Activated T-cell treated with anti-CD3 and anti-CD28 coated beads, Interleukin-2, amount 50 U/mL, for 72 hours (primary cell): ENCODE measurements around the gene PCK2. TPM values are rescaled to one million over a fixed set of nuclear protein-coding genes. Genes with fewer than 3 reads are reported as not detected.
A peak's percentile ranks its signal among the peaks of the same experiment; 100 is the strongest.

ENCODE experiments used
- ATAC-seq, 2 donors: fragments of 150-1000 bp; cut with Tn5 transposase; replicated peaks in 1 of 2; 2 replicates each; pipeline ENCODE4 v1.10.0; 2021; ENCODE audit warnings: moderate library complexity in 2 of 2, mild to moderate bottlenecking in 1 of 2
- DNase-seq, 2 donors: peaks; one replicate each; pipeline ENCODE4 v3.0.0; 2021 to 2022; ENCODE audit warnings: mixed read lengths in 1 of 2
- H3K27ac Mint-ChIP-seq: one replicate; pipeline ENCODE4 v1.8.0; 2022; ENCODE audit warnings: mild to moderate bottlenecking, moderate library complexity, mixed read lengths
- H3K27me3 Mint-ChIP-seq: one replicate; pipeline ENCODE4 v1.8.0; 2022; ENCODE audit warnings: low read depth, mixed read lengths
- H3K36me3 Mint-ChIP-seq, 2 donors: one replicate each; pipeline ENCODE4 v1.8.0; 2022; ENCODE audit warnings: mixed read lengths in 2 of 2, mild to moderate bottlenecking in 1 of 2; ENCODE audit not compliant: insufficient read depth in 2 of 2
- H3K4me1 Mint-ChIP-seq: one replicate; pipeline ENCODE4 v1.8.0; 2022; ENCODE audit warnings: low read depth, mixed read lengths
- H3K4me3 Mint-ChIP-seq, 2 donors: one replicate each; pipeline ENCODE4 v1.8.0; 2022; ENCODE audit warnings: mild to moderate bottlenecking in 2 of 2, mixed read lengths in 2 of 2, moderate library complexity in 2 of 2
- H3K9me3 Mint-ChIP-seq, 2 donors: one replicate each; pipeline ENCODE4 v1.8.0; 2022; ENCODE audit warnings: mixed read lengths in 2 of 2
- total RNA-seq, 2 donors: library from RNA; stranded (reverse); gene quantifications; one replicate each; pipeline ENCODE4 v1.2.3, GENCODE V29; 2022

Gene PCK2
- total RNA-seq, 2 donors from 2014 or later: 161 to 180 TPM

DNA sequence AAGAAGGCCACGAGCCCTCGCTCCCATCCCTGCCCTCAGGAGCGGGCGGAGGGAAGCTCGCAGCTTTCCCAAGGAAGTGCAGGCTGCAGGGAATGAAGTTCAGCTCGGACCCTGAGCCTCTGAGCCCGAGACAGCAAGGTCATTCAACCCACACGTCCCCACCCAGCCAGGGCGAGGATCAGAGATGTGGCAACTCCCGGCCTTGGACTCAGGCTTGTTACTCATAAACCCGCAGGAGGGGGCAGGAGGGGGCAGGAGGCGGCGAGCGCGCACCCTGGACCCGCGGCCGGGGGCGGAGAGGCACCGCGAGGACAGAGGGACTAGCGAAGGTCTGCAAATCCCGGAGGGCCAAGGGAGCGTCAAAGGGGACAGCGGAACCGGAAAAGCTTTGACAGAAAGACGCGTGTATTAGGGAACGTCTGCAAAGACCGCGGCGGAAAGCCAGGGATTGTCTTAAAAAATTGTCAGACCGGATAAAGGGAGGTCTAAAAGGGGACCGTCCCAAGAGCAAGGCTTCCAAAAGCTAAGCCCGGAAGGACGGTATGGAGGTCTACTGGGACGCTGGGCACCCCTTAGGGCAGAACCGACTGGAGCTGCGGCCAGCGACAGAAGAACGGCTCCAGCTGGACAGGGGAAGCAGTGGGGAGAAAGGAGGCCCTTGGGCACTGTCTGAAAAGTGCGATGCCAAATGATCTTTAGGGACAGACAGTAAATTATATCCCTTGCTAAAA lies 19.9 kb downstream of the PCK2 start:
- H3K27me3 Mint-ChIP-seq: no peaks in the 10 kb centered on the region
- H3K4me1 Mint-ChIP-seq: peaks cover 30% of the 10 kb centered on the region
- ATAC-seq (peak; percentile 47), DNase-seq (peak; percentile 87 to 89)
- peaks cover 12 to 28% of the 10 kb centered on the region in 2 donors for H3K36me3 Mint-ChIP-seq
- H3K27ac Mint-ChIP-seq: peak overlapping the region; percentile 94
- H3K9me3 Mint-ChIP-seq: no peaks in the 10 kb centered on the region
- H3K4me3 Mint-ChIP-seq: peak overlapping the region; percentile 98 to 100

DNA sequence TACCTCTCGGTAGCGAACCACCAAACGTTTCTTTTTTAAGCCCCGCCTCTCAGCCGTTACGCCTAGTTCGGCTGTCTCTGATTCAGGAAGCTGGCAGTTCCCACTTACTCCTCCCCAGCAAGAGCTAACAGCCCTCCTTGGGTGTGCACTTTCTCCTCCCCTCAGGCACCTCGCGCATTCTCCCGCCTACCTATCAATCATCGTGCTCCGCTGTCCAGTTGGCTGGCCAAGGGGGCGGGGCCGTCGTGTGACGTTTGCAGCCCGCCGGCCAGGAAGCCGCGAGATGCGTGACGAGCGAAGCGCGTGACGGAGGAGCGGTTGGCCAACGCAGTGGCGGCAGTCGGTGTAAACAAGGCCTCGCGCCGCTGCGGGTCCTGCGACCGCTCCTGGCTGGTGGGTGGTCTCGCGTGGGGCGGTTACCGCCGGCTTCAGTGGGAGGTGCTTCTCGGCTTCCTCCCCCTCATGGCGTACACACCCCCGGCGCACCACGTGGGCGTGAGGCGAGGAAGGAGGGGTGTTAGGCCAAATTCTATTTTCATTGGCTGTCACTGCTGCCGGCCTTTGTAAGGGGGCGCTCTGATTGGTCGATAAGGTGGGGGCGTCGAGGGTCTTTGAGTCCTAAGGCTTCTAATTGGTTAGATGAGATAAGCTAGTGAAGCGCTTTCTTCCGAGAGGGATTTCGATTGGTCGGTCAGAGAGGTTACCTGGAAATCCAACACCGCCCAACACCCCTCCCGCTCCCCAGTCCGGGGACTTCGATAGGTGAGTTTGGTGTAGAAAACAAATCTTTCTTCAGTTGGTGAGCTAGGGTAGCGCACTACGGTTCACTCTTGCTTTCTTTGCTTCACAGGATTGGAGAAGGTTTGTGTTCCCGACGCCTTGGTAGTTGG lies 20.7 kb downstream of the PCK2 start, which contains the start of the genes DCAF11 and NRL:
Gene DCAF11, plus strand, starts transcription at position 246 of the 890 bp plus-strand sequence. CDS start 818 bp downstream, outside the sequence.
Gene NRL, minus strand, starts transcription at position 418 of the 890 bp plus-strand sequence. CDS start 32,101 bp downstream, outside the sequence.
- H3K9me3 Mint-ChIP-seq: no peaks in the 10 kb centered on the region
- ATAC-seq (peak; percentile 88 to 89), DNase-seq (peak; percentile 99)
- no peaks in the 10 kb centered on the region for H3K27me3 Mint-ChIP-seq
- peak within 1 kb of the TSS; percentile 94 for H3K27ac Mint-ChIP-seq
- peak within 1 kb of the TSS; percentile 98 to 100 for H3K4me3 Mint-ChIP-seq
- peaks cover 14 to 34% of the 10 kb centered on the region in 2 donors for H3K36me3 Mint-ChIP-seq
- H3K4me1 Mint-ChIP-seq: peaks cover 21% of the 10 kb centered on the region

- H3K4me3 Mint-ChIP-seq: peak overlapping the region; percentile 98 to 100
- no peaks in the 10 kb centered on the region for H3K27me3 Mint-ChIP-seq
- no peak for DNase-seq
- H3K4me1 Mint-ChIP-seq: peaks cover 20% of the 10 kb centered on the region
- peak overlapping the region; percentile 94 for H3K27ac Mint-ChIP-seq
- peaks cover 15 to 34% of the 10 kb centered on the region in 2 donors for H3K36me3 Mint-ChIP-seq
- ATAC-seq: no peak
- H3K9me3 Mint-ChIP-seq: no peaks in the 10 kb centered on the region
Measured at GRCh38 chr14:24115422-24116127, 21.5 kb downstream of the PCK2 start.

DNA sequence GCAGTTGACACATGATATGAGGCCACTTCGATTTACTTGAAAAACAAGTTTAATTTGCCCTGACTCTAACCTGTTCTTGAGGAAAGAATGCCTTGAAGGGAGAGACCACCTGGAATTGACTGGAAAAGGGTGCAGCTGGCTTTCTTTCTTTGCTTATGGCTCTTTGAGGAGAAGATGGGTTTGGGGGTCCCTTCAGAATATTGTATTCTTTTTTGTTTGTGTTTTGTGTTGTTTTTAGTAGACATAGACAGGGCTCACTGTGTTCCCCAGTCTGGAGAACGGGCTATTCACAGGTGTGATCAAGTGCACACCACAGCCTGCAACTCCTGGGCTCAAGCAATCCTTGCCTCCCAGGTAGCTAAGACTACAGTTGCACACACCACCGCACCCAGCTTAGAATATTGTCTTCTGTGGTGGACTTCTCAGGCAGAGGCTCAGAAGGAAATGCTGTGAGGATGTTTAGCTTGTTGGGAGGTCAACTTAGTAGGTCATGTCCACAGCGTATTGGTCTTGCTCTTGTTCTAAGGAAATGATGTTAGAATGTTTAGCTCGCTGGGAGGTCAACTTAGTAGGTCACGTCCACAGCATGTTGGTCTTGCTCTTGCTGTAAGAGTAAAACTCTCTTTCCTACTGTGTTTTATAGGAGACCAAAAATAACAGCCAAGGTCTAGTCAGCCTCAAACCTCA lies 22.2 kb downstream of the PCK2 start:
- peaks cover 20% of the 10 kb centered on the region for H3K4me1 Mint-ChIP-seq
- H3K4me3 Mint-ChIP-seq: peak overlapping the region; percentile 98 to 100
- ATAC-seq: no peak
- no peaks in the 10 kb centered on the region for H3K27me3 Mint-ChIP-seq
- DNase-seq: no peak
- H3K36me3 Mint-ChIP-seq: peaks cover 15 to 38% of the 10 kb centered on the region in 2 donors
- H3K27ac Mint-ChIP-seq: peak overlapping the region; percentile 74
- H3K9me3 Mint-ChIP-seq: no peaks in the 10 kb centered on the region

- Mint-ChIP-seq H3K9me3 (no peaks in the 10 kb centered on the region), H3K4me1 (peaks cover 20% of the 10 kb centered on the region), H3K27me3 (no peaks in the 10 kb centered on the region), H3K4me3 (no peak overlapping the region), H3K27ac (no peak overlapping the region), H3K36me3 (peaks cover 17 to 41% of the 10 kb centered on the region in 2 donors)
- no peak for ATAC-seq
- DNase-seq: no peak
Measured at GRCh38 chr14:24117179-24117578, 23.1 kb downstream of the PCK2 start.

DNA sequence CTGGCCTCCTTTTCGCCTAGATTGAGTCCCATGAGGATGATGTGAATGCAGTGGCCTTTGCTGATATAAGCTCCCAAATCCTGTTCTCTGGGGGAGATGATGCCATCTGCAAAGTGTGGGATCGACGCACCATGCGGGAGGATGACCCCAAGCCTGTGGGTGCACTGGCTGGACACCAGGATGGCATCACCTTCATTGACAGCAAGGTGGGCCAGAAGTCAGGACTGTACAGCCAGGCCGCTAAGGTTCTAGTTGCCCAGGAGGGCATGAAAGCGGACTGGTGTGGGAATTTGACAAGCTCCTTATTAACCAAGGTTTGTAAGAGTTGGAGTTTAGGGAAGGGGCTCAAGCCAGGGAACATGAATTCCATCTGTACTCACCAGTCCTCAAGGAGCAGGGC lies 25.6 kb downstream of the PCK2 start:
- Mint-ChIP-seq H3K27me3 (no peaks in the 10 kb centered on the region), H3K4me3 (no peak overlapping the region), H3K4me1 (peaks cover 27% of the 10 kb centered on the region), H3K27ac (no peak overlapping the region), H3K36me3 (peaks cover 21 to 45% of the 10 kb centered on the region in 2 donors), H3K9me3 (no peaks in the 10 kb centered on the region)
- ATAC-seq: no peak
- no peak for DNase-seq

GRCh38 chr14:24121210-24121609 lies 27.1 kb downstream of the PCK2 start:
- no peaks in the 10 kb centered on the region for H3K9me3 Mint-ChIP-seq
- no peak for ATAC-seq
- H3K27me3 Mint-ChIP-seq: no peaks in the 10 kb centered on the region
- DNase-seq: no peak
- H3K36me3 Mint-ChIP-seq: peaks cover 16 to 37% of the 10 kb centered on the region in 2 donors
- H3K27ac Mint-ChIP-seq: no peak overlapping the region
- H3K4me1 Mint-ChIP-seq: peaks cover 15% of the 10 kb centered on the region
- H3K4me3 Mint-ChIP-seq: no peak overlapping the region

DNA sequence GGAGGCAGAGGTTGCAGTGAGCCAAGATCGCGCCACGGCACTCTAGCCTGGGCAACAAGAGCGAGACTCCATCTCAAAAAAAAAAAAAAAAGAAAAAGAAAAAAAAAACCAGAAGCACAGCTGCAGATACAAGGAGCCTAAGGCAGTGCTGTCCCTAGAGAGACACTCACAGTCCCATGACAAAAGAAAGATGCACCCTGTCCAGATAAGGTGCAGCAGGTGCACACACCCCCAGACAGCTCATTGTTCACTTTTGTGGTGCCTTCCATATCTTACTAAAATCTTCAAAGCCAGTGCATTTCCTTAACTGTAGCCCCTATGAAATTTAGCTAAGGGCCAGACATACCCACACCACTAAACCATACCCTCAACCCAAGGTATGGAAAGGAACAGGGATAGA lies 28.3 kb downstream of the PCK2 start:
- ATAC-seq (peak in 1 of 2 donors; percentile 16), DNase-seq (no peak)
- Mint-ChIP-seq H3K36me3 (peaks cover 12 to 30% of the 10 kb centered on the region in 2 donors), H3K27me3 (no peaks in the 10 kb centered on the region), H3K9me3 (no peaks in the 10 kb centered on the region), H3K4me1 (peaks cover 7% of the 10 kb centered on the region), H3K4me3 (no peak overlapping the region), H3K27ac (no peak overlapping the region)

DNA sequence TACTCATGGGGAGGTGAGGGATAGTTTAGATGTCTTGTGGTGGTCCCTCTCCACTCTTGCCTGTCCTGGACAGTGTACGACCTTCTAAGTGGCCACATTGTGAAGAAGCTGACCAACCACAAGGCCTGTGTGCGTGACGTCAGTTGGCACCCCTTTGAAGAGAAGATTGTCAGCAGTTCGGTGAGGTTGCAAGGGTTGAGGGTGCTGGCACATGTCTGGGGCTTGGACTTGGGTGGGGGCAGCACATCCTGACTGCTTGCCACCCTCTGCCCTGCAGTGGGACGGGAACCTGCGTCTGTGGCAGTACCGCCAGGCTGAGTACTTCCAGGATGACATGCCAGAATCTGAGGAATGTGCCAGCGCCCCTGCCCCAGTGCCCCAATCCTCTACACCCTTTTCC lies 28.8 kb downstream of the PCK2 start:
- Mint-ChIP-seq H3K9me3 (no peaks in the 10 kb centered on the region), H3K27ac (no peak overlapping the region)

GRCh38 chr14:24123424-24124417 lies 29.6 kb downstream of the PCK2 start:
- Mint-ChIP-seq H3K4me1 (peaks cover 12% of the 10 kb centered on the region), H3K27me3 (no peaks in the 10 kb centered on the region), H3K27ac (no peak overlapping the region), H3K36me3 (peaks cover 9 to 20% of the 10 kb centered on the region in 2 donors), H3K9me3 (no peaks in the 10 kb centered on the region), H3K4me3 (no peak overlapping the region)
- no peak for DNase-seq
- peak; percentile 20 to 27 for ATAC-seq

More for the DNA sequence above, 28.8 kb downstream of the PCK2 start:
- ATAC-seq: peak in 1 of 2 donors; percentile 11
- Mint-ChIP-seq H3K4me3 (no peak overlapping the region), H3K4me1 (peaks cover 9% of the 10 kb centered on the region), H3K36me3 (peaks cover 12 to 26% of the 10 kb centered on the region in 2 donors), H3K27me3 (no peaks in the 10 kb centered on the region)
- no peak for DNase-seq

GRCh38 chr14:24126939-24127338 lies 32.8 kb downstream of the PCK2 start:
- H3K27me3 Mint-ChIP-seq: no peaks in the 10 kb centered on the region
- H3K4me1 Mint-ChIP-seq: peaks cover 15% of the 10 kb centered on the region
- no peak for DNase-seq
- no peak overlapping the region for H3K4me3 Mint-ChIP-seq
- peaks cover 4% of the 10 kb centered on the region in 2 donors for H3K36me3 Mint-ChIP-seq
- H3K27ac Mint-ChIP-seq: no peak overlapping the region
- no peak for ATAC-seq
- H3K9me3 Mint-ChIP-seq: no peaks in the 10 kb centered on the region
